ENCODE results near the gene NSD2. TPM values are rescaled to one million over a fixed set of nuclear protein-coding genes. Genes with fewer than 3 reads are reported as not detected.
"Not testable (repeated sequence)": the region's sequence is repeated elsewhere in the genome, so short reads cannot be mapped to it uniquely, and the experiment has no call there.

The NSD2 gene
- total and polyA plus RNA-seq, 2 donors (not counting 1 experiment from before 2014, with no cell fraction given) = 26.6 to 68.4 TPM

DNA sequence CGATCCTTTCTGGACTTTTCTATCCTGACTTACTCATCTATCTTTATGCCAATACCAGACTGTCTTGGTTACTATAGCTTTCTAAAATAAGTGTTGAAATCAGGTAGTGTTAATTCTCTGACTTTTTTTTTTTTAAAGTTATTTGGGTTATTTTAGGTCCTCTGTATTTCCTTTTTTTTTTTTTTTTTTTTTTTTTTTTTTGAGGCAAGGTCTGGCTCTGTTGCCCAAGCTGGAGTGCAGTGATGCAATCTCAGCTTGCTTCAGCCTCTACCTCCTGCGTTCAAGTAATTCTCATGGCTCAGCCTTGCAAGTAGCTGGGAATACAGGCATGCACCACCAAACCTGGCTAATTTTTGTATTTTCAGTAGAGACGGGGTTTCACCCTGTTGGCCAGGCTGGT, 140.4 kb downstream of the NSD2 start:
- TF ChIP-seq EZH2 (IDR thresholded peaks at IDR 0.05; ENCODE audit: low read length, missing control alignments) = no peak
- no peak for TF ChIP-seq CTCF (conservative IDR thresholded peaks at IDR 0.05 in 1 of 2, IDR thresholded peaks at IDR 0.05 in 1 of 2; ENCODE audit: low read depth in 1 of 2, low read length in 2 of 2)

GRCh38 chr4:2015008-2015407, 143.8 kb downstream of the NSD2 start:
- no peaks in the 10 kb centered on the region for H3K27me3 ChIP-seq (ENCODE audit: control insufficient read depth, insufficient read depth, low read length)
- H3K27ac ChIP-seq (ENCODE audit: insufficient read depth, low read length) = no peak overlapping the region
- no peak overlapping the region for H3K4me2 ChIP-seq (ENCODE audit: extremely low read depth, insufficient read depth, low read length)
- no peaks in the 10 kb centered on the region for H3K9me3 ChIP-seq (ENCODE audit: control insufficient read depth, insufficient read depth, low read depth, low read length)
- no peaks in the 10 kb centered on the region for H3K79me2 ChIP-seq (ENCODE audit: control insufficient read depth, insufficient read depth, low read length)
- H4K20me1 ChIP-seq (ENCODE audit: control insufficient read depth, extremely low read depth, insufficient read depth, low read length) = no peaks in the 10 kb centered on the region
- no peak for DNase-seq (ENCODE audit: low read depth in 2 of 2)
- no peaks in the 10 kb centered on the region for H3K36me3 ChIP-seq (ENCODE audit: control insufficient read depth, insufficient read depth, low read length)
- no peaks in the 10 kb centered on the region for H3K4me1 ChIP-seq (ENCODE audit: control insufficient read depth, extremely low read depth, insufficient read depth, low read length)
- no peak for TF ChIP-seq CTCF (conservative IDR thresholded peaks at IDR 0.05 in 1 of 2, IDR thresholded peaks at IDR 0.05 in 1 of 2; ENCODE audit: low read depth in 1 of 2, low read length in 2 of 2)
- TF ChIP-seq EZH2 (IDR thresholded peaks at IDR 0.05; ENCODE audit: low read length, missing control alignments) = no peak
- no peak overlapping the region for H2AFZ ChIP-seq (ENCODE audit: low read length)
- no peak overlapping the region for H3K4me3 ChIP-seq (replicated peaks in 1 of 4; ENCODE audit: control extremely low read depth in 1 of 4, insufficient read depth in 1 of 4, low read depth in 3 of 4, low read length in 4 of 4)
- no peak overlapping the region for H3K9ac ChIP-seq (ENCODE audit: insufficient read depth, low read length)

More for the DNA sequence above, 140.4 kb downstream of the NSD2 start:
- no peak overlapping the region for H3K4me3 ChIP-seq (replicated peaks in 1 of 4; ENCODE audit: control extremely low read depth in 1 of 4, insufficient read depth in 1 of 4, low read depth in 3 of 4, low read length in 4 of 4)
- H3K79me2 ChIP-seq (ENCODE audit: control insufficient read depth, insufficient read depth, low read length) = peaks cover 17% of the 10 kb centered on the region
- peaks cover 2% of the 10 kb centered on the region for H3K36me3 ChIP-seq (ENCODE audit: control insufficient read depth, insufficient read depth, low read length)
- no peaks in the 10 kb centered on the region for H3K9me3 ChIP-seq (ENCODE audit: control insufficient read depth, insufficient read depth, low read depth, low read length)
- H3K9ac ChIP-seq (ENCODE audit: insufficient read depth, low read length) = no peak overlapping the region
- no peaks in the 10 kb centered on the region for H3K27me3 ChIP-seq (ENCODE audit: control insufficient read depth, insufficient read depth, low read length)
- DNase-seq (ENCODE audit: low read depth in 2 of 2) = no peak
- H4K20me1 ChIP-seq (ENCODE audit: control insufficient read depth, extremely low read depth, insufficient read depth, low read length) = no peaks in the 10 kb centered on the region
- H3K27ac ChIP-seq (ENCODE audit: insufficient read depth, low read length) = no peak overlapping the region
- no peak overlapping the region for H2AFZ ChIP-seq (ENCODE audit: low read length)
- H3K4me2 ChIP-seq (ENCODE audit: extremely low read depth, insufficient read depth, low read length) = no peak overlapping the region
- no peaks in the 10 kb centered on the region for H3K4me1 ChIP-seq (ENCODE audit: control insufficient read depth, extremely low read depth, insufficient read depth, low read length)

DNA sequence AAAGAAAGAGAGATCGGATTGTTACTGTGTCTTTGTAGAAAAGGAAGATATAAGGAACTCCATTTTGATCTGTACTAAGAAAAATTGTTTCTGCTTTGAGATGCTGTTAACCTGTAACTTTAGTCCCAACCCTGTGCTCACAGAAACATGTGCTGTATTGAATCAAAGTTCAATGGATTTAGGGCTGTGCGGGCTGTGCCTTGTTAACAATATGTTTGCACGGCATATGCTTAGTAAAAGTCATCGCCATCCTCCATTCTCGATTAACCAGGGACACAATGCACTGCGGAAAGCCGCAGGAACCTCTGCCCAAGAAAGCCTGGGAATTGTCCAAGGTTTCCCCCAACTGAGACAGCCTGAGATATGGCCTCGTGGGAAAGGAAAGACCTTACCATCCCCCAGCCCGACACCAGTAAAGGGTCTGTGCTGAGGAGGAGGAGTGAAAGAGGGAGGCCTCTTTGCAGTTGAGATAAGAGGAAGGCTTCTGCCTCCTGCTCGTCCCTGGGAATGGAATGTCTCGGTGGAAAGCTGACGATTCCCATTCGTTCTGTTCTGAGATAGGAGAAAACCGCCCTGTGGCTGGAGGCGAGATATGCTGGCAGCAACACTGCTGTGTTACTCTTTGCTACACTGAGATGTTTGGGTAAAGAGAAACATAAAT, 150.3 kb downstream of the NSD2 start:
- H4K20me1 ChIP-seq (ENCODE audit: control insufficient read depth, extremely low read depth, insufficient read depth, low read length); H3K4me3 ChIP-seq (replicated peaks in 1 of 4; ENCODE audit: control extremely low read depth in 1 of 4, insufficient read depth in 1 of 4, low read depth in 3 of 4, low read length in 4 of 4); H3K9ac ChIP-seq (ENCODE audit: insufficient read depth, low read length); H3K9me3 ChIP-seq (ENCODE audit: control insufficient read depth, insufficient read depth, low read depth, low read length); H2AFZ ChIP-seq (ENCODE audit: low read length); H3K36me3 ChIP-seq (ENCODE audit: control insufficient read depth, insufficient read depth, low read length); H3K79me2 ChIP-seq (ENCODE audit: control insufficient read depth, insufficient read depth, low read length); H3K4me1 ChIP-seq (ENCODE audit: control insufficient read depth, extremely low read depth, insufficient read depth, low read length); H3K4me2 ChIP-seq (ENCODE audit: extremely low read depth, insufficient read depth, low read length); H3K27ac ChIP-seq (ENCODE audit: insufficient read depth, low read length): not testable (repeated sequence)
- peaks cover 18% of the 10 kb centered on the region for H3K27me3 ChIP-seq (ENCODE audit: control insufficient read depth, insufficient read depth, low read length)
- DNase-seq (ENCODE audit: low read depth in 2 of 2) = peak in 1 of 2 donors; percentile 13

Data from fibroblast of lung (primary cell).